ENCODE measurements around the gene PCDH18.

DNA sequence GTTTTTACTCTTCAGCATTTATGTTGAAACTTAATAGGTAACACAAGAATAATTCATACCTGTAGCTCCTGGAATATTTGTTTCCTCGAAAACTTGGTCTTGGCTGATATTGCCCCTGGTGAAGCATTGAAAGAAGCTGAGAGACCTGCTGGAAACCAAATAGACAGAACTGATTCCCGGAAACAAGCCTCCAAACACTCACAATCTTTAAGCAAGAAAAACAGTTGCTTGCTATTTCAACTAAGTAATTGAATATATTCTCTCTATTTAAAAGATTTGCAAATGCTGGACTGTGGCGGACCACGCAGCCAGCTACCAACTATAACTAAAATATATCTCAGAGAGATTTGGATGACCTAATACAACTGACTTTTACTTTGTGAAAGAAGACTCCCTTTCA is 3.6 kb downstream of the PCDH18 start:
- TF ChIP-seq, protein P1, sequence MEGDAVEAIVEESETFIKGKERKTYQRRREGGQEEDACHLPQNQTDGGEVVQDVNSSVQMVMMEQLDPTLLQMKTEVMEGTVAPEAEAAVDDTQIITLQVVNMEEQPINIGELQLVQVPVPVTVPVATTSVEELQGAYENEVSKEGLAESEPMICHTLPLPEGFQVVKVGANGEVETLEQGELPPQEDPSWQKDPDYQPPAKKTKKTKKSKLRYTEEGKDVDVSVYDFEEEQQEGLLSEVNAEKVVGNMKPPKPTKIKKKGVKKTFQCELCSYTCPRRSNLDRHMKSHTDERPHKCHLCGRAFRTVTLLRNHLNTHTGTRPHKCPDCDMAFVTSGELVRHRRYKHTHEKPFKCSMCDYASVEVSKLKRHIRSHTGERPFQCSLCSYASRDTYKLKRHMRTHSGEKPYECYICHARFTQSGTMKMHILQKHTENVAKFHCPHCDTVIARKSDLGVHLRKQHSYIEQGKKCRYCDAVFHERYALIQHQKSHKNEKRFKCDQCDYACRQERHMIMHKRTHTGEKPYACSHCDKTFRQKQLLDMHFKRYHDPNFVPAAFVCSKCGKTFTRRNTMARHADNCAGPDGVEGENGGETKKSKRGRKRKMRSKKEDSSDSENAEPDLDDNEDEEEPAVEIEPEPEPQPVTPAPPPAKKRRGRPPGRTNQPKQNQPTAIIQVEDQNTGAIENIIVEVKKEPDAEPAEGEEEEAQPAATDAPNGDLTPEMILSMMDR (IDR thresholded peaks at IDR 0.05) = no peak
- TF ChIP-seq POLR2A (IDR thresholded peaks at IDR 0.05) = no peak

Data from testis (tissue), 2 donors.